ENCODE results near the gene CLDN14.

CLDN14 gene

DNA sequence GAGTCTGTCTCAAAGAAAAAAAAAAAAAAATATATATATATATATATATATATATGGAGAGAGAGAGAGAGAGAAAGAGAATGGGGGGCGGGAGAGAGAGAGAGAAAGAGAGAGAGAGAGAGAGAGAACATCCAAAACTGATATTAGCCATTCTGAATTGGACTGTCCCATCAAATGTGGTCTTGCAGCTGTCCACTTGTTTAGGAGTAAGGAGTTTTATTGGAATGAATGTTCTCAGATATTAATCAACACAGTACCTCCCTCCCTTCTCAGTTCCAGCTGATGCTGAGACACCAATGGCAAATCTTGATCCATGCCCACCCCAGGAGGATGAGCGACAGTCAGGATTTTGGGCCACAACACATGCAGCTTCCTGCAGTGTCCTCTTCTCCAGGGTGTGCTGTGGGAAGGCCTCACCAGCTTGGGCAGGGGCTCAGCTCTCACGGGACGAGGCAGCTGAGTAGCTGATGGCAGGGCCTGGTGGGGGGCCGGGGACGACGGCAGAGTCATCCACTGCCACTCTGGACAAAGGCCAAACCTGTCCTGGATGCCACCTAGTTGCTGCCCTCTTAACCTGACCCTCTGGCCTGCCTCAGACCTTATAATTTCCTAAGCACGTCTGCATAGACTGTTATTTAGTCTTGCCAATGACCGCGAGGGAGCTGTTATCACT lies 9.3 kb upstream of the CLDN14 start:
- DNase-seq (ENCODE audit: insufficient read length, low spot score) (no peak), FAIRE-seq (no peak)
- TF ChIP-seq, protein P1, sequence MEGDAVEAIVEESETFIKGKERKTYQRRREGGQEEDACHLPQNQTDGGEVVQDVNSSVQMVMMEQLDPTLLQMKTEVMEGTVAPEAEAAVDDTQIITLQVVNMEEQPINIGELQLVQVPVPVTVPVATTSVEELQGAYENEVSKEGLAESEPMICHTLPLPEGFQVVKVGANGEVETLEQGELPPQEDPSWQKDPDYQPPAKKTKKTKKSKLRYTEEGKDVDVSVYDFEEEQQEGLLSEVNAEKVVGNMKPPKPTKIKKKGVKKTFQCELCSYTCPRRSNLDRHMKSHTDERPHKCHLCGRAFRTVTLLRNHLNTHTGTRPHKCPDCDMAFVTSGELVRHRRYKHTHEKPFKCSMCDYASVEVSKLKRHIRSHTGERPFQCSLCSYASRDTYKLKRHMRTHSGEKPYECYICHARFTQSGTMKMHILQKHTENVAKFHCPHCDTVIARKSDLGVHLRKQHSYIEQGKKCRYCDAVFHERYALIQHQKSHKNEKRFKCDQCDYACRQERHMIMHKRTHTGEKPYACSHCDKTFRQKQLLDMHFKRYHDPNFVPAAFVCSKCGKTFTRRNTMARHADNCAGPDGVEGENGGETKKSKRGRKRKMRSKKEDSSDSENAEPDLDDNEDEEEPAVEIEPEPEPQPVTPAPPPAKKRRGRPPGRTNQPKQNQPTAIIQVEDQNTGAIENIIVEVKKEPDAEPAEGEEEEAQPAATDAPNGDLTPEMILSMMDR (IDR thresholded peaks at IDR 0.05; ENCODE audit: insufficient read depth, missing control alignments): no peak

DNA sequence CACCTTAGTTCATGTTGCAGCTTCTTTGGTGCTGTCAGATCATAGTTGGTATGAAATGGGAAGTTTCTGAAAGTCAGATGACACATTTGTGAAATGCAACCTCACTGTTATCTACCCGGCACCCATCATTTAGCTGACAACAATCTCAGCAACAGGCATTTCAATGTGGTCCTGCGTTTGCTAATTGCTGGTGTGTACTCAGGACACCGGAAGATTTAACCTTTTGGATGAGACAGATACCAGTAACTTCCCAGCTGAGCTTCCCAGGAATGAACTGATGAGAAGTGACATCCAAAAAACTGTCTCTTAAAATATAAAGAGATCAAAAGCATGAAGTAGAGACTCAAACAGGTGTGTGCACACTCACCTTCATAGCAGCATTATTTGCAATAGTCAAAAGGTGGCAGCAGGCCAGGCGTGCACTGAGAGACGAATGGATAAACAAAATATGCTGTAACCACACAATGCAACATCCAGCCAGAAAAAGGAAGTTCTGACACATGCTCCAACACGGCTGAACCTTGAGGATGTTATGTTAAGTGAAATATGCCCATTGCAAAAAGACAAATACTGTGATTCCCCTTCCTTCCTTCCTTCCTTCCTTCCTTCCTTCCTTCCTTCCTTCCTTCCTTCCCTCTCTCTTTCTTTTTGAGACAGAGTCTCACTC lies 7.9 kb upstream of the CLDN14 start:
- DNase-seq (ENCODE audit: insufficient read length, low spot score) (no peak), FAIRE-seq (no peak)
- TF ChIP-seq, protein P1 (IDR thresholded peaks at IDR 0.05; ENCODE audit: insufficient read depth, missing control alignments): no peak

DNA sequence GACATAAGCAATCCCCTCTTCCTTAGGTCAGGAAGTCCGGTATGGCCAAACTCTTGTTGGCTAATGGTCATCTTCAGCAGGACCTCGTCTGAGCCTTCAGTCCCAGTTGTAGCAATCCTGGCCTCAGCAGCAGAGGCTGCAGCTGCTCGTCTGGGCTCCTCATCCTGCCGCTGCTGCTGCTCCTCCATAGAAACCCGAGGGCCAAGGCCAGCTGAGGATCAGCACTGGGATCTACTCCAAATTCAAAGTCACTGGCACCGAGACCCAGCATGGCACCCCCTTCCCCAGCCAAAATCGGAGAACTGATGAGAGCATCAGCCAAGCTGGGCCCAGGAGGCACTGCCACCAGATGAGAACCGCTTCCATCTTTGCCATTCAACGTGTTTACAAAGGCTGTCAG lies 6.3 kb upstream of the CLDN14 start:
- FAIRE-seq: no peak
- TF ChIP-seq, protein P1 (IDR thresholded peaks at IDR 0.05; ENCODE audit: insufficient read depth, missing control alignments): no peak
- DNase-seq (ENCODE audit: insufficient read length, low spot score): no peak

- DNase-seq (ENCODE audit: insufficient read length, low spot score) (no peak), FAIRE-seq (no peak)
- TF ChIP-seq, protein P1 (IDR thresholded peaks at IDR 0.05; ENCODE audit: insufficient read depth, missing control alignments): no peak
Measured at GRCh38 chr21:36485476-36485875, 5.6 kb upstream of the CLDN14 start.

GRCh38 chr21:36483095-36483494 lies 3.2 kb upstream of the CLDN14 start:
- no peak for FAIRE-seq
- TF ChIP-seq, protein P1 (IDR thresholded peaks at IDR 0.05; ENCODE audit: insufficient read depth, missing control alignments): no peak
- DNase-seq (ENCODE audit: insufficient read length, low spot score): no peak

DNA sequence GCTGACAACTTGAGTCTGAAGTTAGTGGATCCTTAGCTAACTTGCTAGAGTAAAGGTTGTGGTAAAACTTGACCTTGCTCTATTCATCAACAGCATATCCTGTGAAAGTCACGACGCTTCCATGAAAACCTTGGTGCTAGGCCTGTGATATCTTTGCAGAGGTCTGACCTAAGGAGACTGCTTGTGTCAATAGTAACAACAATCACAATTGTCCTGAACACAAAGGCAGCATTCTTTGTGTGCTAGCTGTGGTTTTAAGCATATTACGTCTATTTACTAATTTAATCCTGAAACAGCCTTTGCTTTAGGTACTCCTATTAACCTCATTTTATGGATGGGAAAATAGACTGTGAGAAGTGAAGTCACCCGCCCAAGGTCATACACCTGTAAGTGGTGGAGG lies 2.8 kb upstream of the CLDN14 start:
- FAIRE-seq (no peak), DNase-seq (ENCODE audit: insufficient read length, low spot score) (no peak)
- TF ChIP-seq, protein P1 (IDR thresholded peaks at IDR 0.05; ENCODE audit: insufficient read depth, missing control alignments): no peak

DNA sequence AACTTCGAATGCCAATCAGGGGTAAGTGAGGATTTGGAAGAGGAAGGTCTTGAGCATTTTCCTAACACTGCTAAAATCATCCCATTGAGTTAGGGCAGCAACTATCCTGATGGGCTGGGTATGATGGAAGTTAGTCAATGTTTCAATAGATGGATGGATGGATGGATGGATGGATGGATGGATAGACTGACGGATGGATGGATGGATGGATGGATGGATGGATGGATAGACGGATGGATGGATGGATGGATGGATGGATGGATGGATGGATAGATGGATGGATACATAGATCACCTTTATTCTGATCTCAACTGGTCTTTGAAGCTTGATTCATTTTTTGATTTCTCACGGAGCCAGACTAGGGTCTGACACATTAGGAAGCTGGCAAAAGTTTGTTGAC lies 2.3 kb upstream of the CLDN14 start:
- TF ChIP-seq, protein P1 (IDR thresholded peaks at IDR 0.05; ENCODE audit: insufficient read depth, missing control alignments): no peak
- no peak for DNase-seq (ENCODE audit: insufficient read length, low spot score)
- no peak for FAIRE-seq
